Measurements from ENCODE around the gene SFXN4. TPM values are rescaled to one million over a fixed set of nuclear protein-coding genes. Genes with fewer than 3 reads are reported as not detected.

The SFXN4 gene
- total RNA-seq, 1 experiment from 2014 or later: 21.9 TPM

DNA sequence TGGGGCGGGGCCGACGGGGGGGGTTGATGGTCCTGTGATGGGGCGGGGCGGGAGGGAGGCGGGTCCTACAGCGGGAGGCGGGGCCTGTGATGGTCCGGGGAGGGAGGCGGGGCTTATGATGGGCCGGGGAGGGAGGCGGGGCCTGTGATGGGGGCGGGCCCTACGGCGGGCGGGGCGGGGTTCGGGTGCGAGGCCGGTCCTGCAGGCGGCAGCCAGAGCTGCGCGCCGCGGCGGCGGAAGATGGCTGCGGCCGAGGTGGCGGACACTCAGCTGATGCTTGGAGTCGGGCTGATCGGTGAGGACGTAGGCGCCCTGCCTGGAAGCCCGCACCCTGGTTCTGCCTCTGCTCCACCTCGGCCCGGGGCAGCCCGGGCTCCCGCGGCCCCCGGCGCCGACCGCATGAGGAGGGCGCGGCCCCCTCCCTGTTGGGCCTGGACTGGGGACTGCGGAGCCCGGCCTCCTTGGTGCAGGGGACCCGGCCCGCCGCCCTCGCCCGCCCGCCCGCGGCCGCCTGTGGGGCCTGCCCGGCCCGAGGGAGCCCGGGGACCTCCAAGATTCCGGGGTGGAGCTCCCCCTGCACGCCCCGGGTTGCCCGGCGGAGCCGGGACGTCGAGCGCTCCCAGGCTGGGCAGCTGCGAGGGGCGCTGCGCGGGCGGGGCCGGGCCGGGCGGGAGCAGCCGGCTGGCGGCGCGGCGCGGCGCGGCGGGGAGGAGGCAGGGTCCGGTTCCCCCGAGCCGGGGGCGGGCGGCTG lies 61.4 kb downstream of the SFXN4 start, which contains the start of gene DENND10:
TSS of gene DENND10 (plus strand) at position 211 of the 751 bp plus-strand sequence. CDS start at position 241, 30 bp downstream.
- peak; percentile 91 for DNase-seq
- no peak within 1 kb of the TSS for H2BK12ac ChIP-seq (ENCODE audit: insufficient read length, low read depth, low read length)
- peaks cover 1% of the 10 kb centered on the region; the same call in 1 of the 2 replicates for H3K79me2 ChIP-seq (ENCODE audit: insufficient read depth, low read length)
- H2BK20ac ChIP-seq (ENCODE audit: low read depth, low read length, poor library complexity, severe bottlenecking): no peak within 1 kb of the TSS
- peak within 1 kb of the TSS; percentile 61 for H2AFZ ChIP-seq (ENCODE audit: low read length)
- no peak within 1 kb of the TSS for H3K27ac ChIP-seq (ENCODE audit: insufficient read length, low read depth, low read length)
- no peaks in the 10 kb centered on the region for H3K9me3 ChIP-seq (ENCODE audit: control insufficient read depth, low read depth, low read length)
- peak within 1 kb of the TSS; percentile 55 for H3K9ac ChIP-seq (ENCODE audit: extremely low read depth, insufficient read length, low read length)
- H4K5ac ChIP-seq (ENCODE audit: insufficient read length, low read depth, low read length): no peak within 1 kb of the TSS
- no peaks in the 10 kb centered on the region for H3K4me1 ChIP-seq (ENCODE audit: insufficient read depth, low read length)
- H2BK5ac ChIP-seq (ENCODE audit: insufficient read length, low read length): no peak within 1 kb of the TSS
- no peak within 1 kb of the TSS for H2BK120ac ChIP-seq (ENCODE audit: low read depth, low read length, poor library complexity, severe bottlenecking)
- Mint-ChIP-seq H3K27me3 (ENCODE audit: low read depth) (no peaks in the 10 kb centered on the region; the same call in 1 of the 2 replicates), H3K36me3 (ENCODE audit: insufficient read depth in 1 of 3, low read depth in 3 of 3) (peaks cover 6 to 28% (median 11%) of the 10 kb centered on the region in 3 experiments; a peak in 6 of 7 replicates), H3K4me1 (peaks cover 4 to 8% of the 10 kb centered on the region in 2 experiments), H3K4me3 (peak within 1 kb of the TSS; percentile 76 to 86), H3K27ac (peak within 1 kb of the TSS in 1 of 3 experiments; percentile 32; a peak in 3 of 7 replicates), H3K9me3 (no peaks in the 10 kb centered on the region)
- TF ChIP-seq, protein P1, sequence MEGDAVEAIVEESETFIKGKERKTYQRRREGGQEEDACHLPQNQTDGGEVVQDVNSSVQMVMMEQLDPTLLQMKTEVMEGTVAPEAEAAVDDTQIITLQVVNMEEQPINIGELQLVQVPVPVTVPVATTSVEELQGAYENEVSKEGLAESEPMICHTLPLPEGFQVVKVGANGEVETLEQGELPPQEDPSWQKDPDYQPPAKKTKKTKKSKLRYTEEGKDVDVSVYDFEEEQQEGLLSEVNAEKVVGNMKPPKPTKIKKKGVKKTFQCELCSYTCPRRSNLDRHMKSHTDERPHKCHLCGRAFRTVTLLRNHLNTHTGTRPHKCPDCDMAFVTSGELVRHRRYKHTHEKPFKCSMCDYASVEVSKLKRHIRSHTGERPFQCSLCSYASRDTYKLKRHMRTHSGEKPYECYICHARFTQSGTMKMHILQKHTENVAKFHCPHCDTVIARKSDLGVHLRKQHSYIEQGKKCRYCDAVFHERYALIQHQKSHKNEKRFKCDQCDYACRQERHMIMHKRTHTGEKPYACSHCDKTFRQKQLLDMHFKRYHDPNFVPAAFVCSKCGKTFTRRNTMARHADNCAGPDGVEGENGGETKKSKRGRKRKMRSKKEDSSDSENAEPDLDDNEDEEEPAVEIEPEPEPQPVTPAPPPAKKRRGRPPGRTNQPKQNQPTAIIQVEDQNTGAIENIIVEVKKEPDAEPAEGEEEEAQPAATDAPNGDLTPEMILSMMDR (conservative IDR thresholded peaks at IDR 0.05): no peak
- H2AK5ac ChIP-seq (ENCODE audit: insufficient read length, low read length): no peak within 1 kb of the TSS
- no peaks in the 10 kb centered on the region for H3K27me3 ChIP-seq (ENCODE audit: insufficient read depth, low read length)
- H3T11ph ChIP-seq (ENCODE audit: low read length): no peak within 1 kb of the TSS
- H3K14ac ChIP-seq (ENCODE audit: insufficient read depth, low read length): peak within 1 kb of the TSS; percentile 77; the same call in 1 of the 2 replicates
- H4K91ac ChIP-seq (ENCODE audit: insufficient read length, low read depth, low read length): no peak within 1 kb of the TSS
- H3K4me2 ChIP-seq (ENCODE audit: insufficient read depth, insufficient read length, low read length): peak within 1 kb of the TSS; percentile 50
- no peak within 1 kb of the TSS for H2BK15ac ChIP-seq (ENCODE audit: low read depth, low read length)
- no peak within 1 kb of the TSS for H3K4ac ChIP-seq (ENCODE audit: low read depth, low read length)
- no peak within 1 kb of the TSS for H3K23ac ChIP-seq (ENCODE audit: insufficient read length, low read depth, low read length)
- H3K23me2 ChIP-seq (ENCODE audit: insufficient read length, low read depth, low read length, poor library complexity, severe bottlenecking): no peaks in the 10 kb centered on the region
- no peak within 1 kb of the TSS for H3K18ac ChIP-seq (ENCODE audit: insufficient read length, low read depth, low read length)
- H4K8ac ChIP-seq (replicated peaks; ENCODE audit: insufficient read length, low read depth, low read length): no peak within 1 kb of the TSS
- no peaks in the 10 kb centered on the region for H4K20me1 ChIP-seq (ENCODE audit: control insufficient read depth, insufficient read depth, insufficient read length)
- no CpG with 5 or more reads among the region's 91 CpGs for WGBS (ENCODE audit: extremely low coverage, insufficient read length, low lambda C conversion rate)
- peaks cover 6% of the 10 kb centered on the region for H3K79me1 ChIP-seq (ENCODE audit: insufficient read depth, low read depth, low read length, poor library complexity, severe bottlenecking)
- no peak within 1 kb of the TSS for H3K56ac ChIP-seq (ENCODE audit: insufficient read length, low read depth, low read length)

Measured in H9 (cell line).